Measurements from ENCODE around the gene MYOG. TPM values are rescaled to one million over a fixed set of nuclear protein-coding genes. Genes with fewer than 3 reads are reported as not detected.

Gene MYOG
- total and polyA plus RNA-seq, 10 donors, result not detected

- H3K27me3 ChIP-seq (replicated peaks in 1 of 7), result peaks cover 0 to 27% (median 0%) of the 10 kb centered on the region in 7 donors
- H3K36me3 ChIP-seq, result no peaks in the 10 kb centered on the region
- no peak for DNase-seq
- no peaks in the 10 kb centered on the region for H3K9me3 ChIP-seq
- no peak overlapping the region for H3K27ac ChIP-seq
- peaks cover 0 to 22% (median 5%) of the 10 kb centered on the region in 6 donors for H3K4me1 ChIP-seq
- 86 to 94% (median 90%) methylated on average over 7 of the region's 7 CpGs for WGBS, 5 donors
- no peak overlapping the region for H3K4me3 ChIP-seq
- intact Hi-C loops (cut with DNase I; ENCODE audit: low total_unique reads), result no loop called here
- TF ChIP-seq POLR2A (IDR thresholded peaks at IDR 0.05) (no peak), POLR2AphosphoS5 (IDR thresholded peaks at IDR 0.05) (no peak), CTCF (IDR thresholded peaks at IDR 0.05 in 8 of 11, conservative IDR thresholded peaks at IDR 0.05 in 3 of 11) (no peak)
Observed at GRCh38 chr1:203044546-203045250, 41.1 kb downstream of the MYOG start.

- 88 to 95% (median 93%) methylated on average over 14 of the region's 14 CpGs for WGBS, 5 donors
- H3K36me3 ChIP-seq, result no peaks in the 10 kb centered on the region
- no peak for DNase-seq
Observed at GRCh38 chr1:203043830-203044545, 41.8 kb downstream of the MYOG start.

GRCh38 chr1:203041351-203041932 lies 44.4 kb downstream of the MYOG start:
- Histone ChIP-seq H3K27me3 (replicated peaks in 1 of 7) (peaks cover 0 to 39% (median 0%) of the 10 kb centered on the region in 7 donors), H3K27ac (no peak overlapping the region), H3K4me1 (peaks cover 0 to 32% (median 17%) of the 10 kb centered on the region in 6 donors), H3K36me3 (no peaks in the 10 kb centered on the region), H3K4me3 (no peak overlapping the region), H3K9me3 (no peaks in the 10 kb centered on the region)
- DNase-seq, result no peak
- no peak for TF ChIP-seq POLR2A (IDR thresholded peaks at IDR 0.05)
- TF ChIP-seq POLR2AphosphoS5 (IDR thresholded peaks at IDR 0.05), result no peak
- no peak for TF ChIP-seq CTCF (IDR thresholded peaks at IDR 0.05 in 8 of 11, conservative IDR thresholded peaks at IDR 0.05 in 3 of 11)
- intact Hi-C loops (cut with DNase I; ENCODE audit: low total_unique reads), result loop anchor here (2.0 kb wide), 1 partner anchor 175 kb away; no protein-coding TSS in a partner anchor
- 71 to 86% (median 81%) methylated on average over 3 of the region's 3 CpGs for WGBS, 5 donors

More at GRCh38 chr1:203043830-203044545, 41.8 kb downstream of the MYOG start:
- Histone ChIP-seq H3K4me1 (peaks cover 0 to 29% (median 12%) of the 10 kb centered on the region in 6 donors), H3K9me3 (no peaks in the 10 kb centered on the region), H3K27me3 (replicated peaks in 1 of 7) (peaks cover 0 to 34% (median 0%) of the 10 kb centered on the region in 7 donors), H3K4me3 (no peak overlapping the region), H3K27ac (no peak overlapping the region)
- intact Hi-C loops (cut with DNase I; ENCODE audit: low total_unique reads), result no loop called here
- no peak for TF ChIP-seq POLR2AphosphoS5 (IDR thresholded peaks at IDR 0.05)
- no peak for TF ChIP-seq CTCF (IDR thresholded peaks at IDR 0.05 in 8 of 11, conservative IDR thresholded peaks at IDR 0.05 in 3 of 11)
- TF ChIP-seq POLR2A (IDR thresholded peaks at IDR 0.05), result no peak

All from spleen (tissue), 11 donors.